NCI-H524 (cell line): ENCODE measurements around the gene ZNF557.
A peak's percentile ranks its signal among the peaks of the same experiment; 100 is the strongest.

Experiments
- DNase-seq, 2 experiments: peaks; one replicate each; lab custom pipeline; 2025; lab: John Stamatoyannopoulos, UW

Gene ZNF557

DNA sequence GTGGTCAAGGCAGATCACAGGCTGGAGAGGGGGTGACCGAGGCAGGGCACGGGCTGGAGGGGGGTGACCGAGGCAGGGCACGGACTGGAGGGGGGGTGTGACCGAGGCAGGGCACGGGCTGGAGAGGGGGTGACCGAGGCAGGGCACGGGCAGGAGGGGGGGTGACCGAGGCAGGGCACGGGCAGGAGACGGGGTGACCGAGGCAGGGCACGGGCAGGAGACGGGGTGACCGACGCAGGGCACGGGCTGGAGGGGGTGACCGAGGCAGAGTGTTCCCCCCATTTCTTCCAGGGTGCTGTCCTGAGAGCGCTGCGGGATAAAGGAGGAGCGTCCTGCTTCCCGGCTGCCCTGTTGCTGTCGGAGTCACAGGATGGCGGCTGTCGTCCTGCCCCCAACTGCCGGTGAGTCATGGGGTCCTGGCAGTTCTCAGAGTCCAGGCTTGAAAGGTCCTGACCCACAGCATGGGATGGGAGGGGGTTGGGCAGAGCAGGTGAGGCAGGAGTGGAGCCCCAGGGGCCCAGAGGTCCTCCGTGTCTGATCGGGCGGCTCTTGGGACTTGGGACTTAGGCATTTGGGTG is 5.3 kb downstream of the ZNF557 start:
- no peak for DNase-seq

DNA sequence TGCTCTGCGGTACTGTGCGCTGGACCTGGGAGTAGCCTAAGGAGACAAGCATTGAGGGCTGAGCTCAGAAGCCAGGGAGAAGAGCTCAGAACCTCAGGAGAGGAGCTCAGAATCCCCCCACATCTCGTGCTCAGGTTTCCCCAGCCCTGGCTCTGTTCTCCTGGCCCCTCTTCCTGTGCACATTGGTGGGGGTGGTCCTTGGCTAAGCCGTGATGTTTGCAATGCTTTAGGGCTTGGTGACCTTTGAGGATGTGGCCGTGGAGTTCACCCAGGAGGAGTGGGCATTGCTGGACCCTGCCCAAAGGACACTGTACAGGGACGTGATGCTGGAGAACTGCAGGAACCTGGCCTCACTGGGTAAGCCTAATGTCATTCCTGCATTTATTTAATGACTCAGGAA is 6.6 kb downstream of the ZNF557 start:
- DNase-seq, result no peak

DNA sequence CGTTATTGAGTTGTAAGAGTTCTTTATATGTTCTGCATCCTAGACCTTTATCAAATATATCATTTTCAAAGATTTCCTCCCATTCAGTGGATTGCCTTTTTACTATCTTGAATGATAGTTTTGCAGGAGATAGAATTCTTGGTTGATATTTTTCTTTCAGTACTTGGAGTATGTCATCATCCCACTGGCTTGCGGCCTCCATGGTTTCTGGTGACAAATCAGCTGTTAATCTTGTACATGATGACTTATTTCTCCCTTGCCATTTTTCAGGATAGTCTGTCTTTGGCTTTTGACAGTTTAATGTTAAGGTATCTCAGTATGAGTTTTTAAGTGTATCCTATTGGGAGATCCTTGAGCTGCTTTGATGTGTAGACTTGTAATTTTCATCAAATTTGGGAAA is 8.5 kb downstream of the ZNF557 start:
- DNase-seq, result no peak

DNA sequence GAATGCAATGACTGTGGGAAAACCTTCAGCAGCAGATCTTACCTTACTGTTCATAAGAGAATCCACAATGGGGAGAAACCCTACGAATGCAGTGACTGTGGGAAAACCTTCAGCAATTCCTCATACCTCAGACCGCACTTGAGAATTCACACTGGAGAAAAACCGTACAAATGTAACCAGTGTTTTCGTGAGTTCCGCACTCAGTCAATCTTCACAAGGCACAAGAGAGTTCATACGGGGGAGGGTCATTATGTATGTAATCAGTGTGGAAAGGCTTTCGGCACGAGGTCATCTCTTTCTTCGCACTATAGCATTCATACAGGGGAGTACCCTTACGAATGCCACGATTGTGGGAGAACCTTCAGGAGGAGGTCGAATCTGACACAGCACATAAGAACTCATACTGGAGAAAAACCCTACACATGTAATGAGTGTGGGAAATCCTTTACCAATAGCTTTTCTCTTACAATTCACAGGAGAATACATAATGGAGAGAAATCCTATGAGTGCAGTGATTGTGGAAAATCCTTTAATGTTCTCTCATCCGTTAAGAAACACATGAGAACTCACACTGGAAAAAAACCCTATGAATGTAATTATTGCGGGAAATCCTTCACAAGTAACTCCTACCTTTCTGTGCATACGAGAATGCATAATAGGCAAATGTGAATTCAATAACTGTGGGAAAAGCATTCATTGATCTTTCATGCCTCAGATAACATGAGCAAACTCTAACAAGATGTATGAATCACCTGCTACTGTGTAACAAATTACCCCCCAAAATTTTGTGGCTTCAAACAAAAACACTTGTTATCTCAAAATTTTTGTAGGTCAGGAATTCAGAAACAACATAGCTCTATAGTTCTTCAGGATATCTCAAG is 13.8 kb downstream of the ZNF557 start:
- no peak for DNase-seq

DNA sequence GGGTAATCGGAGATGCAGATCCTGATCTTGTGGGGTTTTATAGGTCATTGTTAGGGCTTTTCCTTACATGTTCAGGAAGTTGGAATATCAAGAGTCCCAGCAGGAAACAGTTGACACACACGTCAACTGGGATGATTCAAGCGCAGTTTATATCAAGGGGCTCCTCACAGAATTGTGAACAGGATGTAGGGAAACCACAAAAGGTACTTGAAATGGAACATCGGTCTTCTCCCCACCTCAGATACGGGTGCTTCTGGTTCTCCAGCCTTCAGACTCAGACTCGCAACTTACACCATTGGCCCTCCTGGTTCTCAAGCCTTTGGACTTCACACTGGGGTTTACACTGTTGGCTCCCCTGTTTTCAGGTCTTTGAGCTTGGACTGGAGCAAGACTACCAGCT is 19.5 kb downstream of the ZNF557 start:
- DNase-seq, result no peak

DNA sequence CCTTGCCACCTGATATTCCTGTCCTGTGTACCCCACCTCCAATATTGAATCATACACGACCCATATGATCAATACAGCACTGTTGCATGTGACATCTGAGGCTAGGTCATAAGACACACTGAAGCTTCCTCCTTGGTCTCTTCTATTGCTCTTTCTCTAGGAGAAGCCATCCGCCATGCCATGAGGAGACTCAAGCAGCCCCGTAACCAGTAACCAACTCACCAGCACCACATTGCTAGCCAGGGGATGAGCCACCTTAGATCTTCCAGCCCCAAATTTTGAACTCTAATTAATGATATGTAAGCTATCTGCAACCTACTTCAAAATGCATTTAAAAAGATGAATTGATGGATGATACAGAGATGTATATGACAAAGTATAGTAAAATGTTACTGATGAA is 28.6 kb downstream of the ZNF557 start:
- DNase-seq, result no peak

DNA sequence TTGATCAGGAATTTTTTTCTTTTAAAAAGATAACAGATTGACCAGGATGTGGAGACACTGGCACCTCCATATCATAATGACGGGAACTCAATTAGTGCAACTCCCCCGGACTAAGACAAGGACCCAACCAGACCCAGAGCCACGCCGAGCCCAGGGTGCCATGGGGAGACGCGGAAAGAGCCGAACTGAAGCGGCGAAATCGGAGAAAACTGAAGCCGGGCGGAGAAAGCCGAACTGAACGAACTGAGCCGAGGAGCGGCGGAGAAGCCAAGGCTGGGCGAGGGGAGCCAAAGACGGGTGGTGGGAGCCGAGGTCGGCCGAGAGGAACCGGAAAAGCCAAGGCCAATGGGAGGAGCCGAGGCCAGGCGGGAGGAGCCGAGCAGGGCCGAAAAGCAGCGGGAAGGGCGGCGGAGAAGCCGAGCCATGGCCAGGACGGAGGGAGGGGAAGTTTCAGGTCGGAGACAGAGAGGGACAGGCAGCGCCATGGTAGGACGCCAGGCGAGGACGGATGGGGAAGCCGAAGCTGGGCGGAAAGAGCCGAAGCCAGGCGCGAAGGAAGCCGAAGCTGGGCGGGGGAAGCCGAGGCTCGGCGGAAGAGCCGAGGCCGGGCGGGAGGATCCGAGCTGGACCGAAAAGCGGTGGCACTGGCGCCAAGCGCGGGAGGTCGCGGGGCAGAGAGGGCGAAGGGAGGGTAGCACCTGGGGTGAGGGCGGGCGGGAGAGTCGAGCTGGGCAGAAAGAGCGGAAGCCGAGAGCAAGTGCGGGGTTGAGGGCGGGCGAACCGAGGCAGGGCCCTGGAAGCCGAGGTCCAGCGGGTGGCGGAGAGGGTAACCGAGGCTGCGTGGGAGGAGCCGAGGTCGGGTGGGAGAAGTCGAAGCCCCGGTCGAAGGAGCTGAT is 29.4 kb downstream of the ZNF557 start:
- DNase-seq, result peak; percentile 70 to 94

DNA sequence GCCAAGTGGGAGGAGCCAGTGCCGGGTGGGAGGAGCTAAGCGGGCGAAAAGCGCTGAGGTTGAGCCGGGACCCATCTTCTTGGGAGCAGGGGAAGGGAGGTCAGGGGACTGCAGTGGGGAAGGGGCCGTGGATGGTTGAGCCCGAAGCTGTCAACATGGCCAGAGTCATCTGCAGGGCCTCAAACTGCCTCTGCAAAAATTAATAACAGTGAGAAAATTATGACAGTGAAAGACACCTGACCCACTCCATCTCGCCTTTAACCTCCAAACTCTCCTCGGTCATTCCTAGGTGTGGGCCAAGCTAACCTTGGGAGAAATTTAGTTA is 30.1 kb downstream of the ZNF557 start:
- no peak for DNase-seq

DNA sequence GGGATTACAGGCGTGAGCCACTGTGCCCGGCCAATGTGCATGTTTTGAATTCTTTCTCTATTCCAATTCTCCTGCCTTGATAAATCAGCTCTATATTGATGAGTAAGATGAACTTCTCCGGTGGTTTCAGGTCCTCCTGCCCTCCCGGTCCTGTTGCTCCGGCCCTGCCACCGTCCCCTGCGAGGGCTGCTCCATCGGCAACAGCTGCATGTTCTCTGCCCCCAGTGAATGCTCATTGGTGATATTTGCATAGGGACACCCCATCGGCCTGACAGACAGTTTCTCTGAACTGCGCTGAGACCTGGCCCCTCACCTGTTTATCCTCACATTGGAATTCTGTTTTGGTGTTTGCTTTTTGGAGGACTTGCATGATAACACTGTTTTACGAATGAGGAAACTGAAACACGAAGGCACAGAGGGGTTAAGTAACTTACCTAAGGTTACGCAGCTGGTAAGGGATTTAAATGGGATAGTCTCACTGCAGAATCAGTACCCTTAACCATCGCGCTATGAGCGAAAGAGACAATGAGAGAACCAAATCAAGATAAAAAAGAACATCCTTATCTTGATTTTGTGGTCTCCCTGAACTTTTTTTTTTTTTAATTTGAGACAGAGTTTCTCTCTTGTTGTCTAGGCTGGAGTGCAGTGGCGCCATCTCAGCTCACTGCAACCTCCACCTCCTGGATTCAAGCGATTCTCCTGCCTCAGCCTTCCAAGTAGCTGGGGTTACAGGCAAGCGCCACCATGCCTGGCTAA is 32.2 kb downstream of the ZNF557 start:
- no peak for DNase-seq

DNA sequence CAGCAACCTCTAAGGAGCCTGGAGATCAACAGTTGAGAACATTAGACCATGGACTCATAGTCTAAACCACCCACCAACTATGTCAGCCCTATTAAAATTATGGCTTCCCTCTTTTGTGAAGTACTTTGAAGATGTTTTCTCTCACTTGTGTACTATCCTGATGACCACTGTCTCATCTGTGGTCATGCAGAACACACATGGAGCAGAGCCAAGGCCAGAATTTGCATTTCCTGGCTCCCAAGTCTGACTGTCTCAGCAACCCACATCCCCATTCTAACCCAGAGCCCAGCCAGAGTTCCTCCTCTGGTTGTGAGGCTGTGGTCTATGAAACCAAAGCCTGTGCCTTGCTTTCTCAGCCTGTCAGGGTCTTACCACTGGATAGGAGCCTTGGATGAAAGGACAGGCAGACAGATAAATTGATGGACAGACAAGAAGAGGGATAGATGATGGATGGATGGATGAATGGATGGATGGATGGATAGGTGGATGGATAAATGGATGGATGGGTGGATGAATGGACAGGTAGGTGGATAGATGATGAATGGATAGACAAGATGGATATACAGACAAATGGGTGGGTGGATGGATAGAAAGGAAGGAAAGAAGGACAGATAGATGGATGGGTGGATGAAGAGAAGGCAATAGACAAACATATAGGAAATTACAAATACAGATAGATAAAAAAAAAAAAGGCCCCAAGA is 35.4 kb downstream of the ZNF557 start:
- DNase-seq, result no peak

DNA sequence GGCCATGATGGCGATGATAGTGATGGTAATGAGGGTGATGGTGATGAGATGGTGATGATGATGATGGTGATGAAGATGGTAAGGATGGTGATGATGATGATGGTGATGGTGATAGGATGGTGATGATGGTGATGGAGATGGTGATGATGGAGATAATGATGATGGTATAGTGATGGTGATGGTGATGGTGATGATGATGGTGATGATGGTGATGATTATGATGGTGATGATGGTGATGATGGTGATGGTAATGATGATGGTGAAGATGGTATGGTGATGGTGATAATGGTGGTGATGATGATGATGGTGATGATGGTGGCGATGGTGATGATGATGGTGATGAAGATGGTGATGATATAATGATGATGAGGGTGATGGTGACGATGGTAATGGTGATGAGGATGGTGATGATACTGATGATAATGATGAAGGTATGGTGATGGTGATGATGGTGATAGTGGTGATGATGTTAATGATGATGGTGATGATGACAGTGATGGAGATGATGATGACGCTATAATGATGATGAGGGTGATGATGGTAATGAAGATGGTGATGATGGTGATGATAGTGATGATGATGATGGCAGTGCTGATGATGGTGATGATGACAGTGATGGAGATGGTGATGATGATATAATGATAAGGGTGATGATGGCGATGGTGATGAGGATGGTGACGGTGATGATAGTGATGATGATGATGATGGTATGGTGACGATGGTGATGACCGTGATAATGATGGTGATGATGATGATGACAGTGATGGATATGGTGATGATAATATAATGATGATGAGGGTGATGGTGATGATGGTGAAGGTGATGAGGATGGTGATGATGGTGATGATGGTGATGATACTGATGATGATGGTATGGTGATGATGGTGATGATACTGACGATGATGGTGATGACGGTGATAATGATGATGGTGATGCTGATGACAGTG is 37.5 kb downstream of the ZNF557 start:
- DNase-seq, result no peak

DNA sequence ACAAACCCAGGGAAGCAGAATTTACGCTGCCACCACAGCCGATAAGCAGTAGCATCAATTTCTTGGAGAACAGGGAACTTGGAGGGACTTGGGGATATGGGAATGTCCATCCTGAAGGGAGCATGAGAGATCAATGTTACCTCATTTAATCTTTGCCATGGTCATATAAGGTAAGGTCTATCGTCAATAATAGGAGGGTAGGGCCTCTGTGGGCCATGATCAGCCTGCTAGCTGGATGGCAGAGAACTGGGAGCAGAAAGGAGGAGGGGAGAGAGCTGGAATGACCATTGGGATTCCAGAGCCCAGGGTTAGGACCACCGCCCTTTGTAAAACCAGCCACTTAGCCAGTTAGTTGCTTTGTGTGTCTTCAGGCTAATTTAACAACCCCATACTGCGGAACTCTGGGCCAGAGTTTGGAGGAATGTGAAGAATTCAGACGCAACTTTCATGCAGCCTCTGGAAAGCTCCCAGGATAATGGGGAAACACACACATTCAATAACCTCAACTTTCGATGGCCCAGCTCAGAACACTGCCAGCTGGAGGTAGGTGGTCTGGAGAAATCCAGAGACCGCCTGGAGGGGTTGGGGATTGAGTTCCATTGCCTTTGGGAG is 40.3 kb downstream of the ZNF557 start:
- DNase-seq, result no peak

DNA sequence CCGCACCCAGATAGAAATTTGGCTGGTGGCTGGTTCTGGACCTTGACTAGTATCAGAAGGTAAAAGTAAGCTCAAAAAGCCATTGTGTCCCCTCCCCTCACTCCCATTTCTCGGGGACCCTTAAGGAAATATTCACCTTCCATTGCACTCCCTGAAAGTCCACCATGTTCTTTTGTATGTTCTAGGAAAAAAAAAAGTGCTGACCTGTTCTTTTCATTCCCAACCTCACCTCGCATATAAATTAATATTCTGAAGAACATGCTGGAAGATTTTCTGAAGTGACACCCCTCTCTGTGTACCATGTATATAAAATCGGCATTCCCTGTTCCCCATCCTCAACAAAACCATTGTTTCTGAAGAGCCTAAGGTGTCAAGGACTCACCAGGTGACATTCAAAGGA is 43.2 kb downstream of the ZNF557 start:
- no peak for DNase-seq

DNA sequence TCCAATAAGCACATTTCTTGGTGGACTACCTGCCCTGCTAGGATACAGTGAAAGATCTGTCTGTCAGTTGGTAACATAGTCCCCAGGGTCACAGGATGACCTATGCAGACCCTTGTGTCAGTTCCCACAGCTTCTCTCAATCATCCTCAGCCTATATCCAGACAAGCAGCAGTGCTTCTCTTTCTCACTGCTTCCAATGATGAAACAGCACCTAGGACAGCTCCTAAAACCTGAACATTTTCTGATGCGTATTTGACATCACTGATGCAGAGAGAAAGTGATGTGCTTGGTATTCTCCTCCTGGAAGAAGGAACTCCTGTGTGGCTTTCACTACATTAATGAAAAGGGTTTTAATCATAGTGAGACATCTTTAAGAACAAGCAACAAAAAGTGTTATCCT is 43.7 kb downstream of the ZNF557 start:
- DNase-seq, result no peak

DNA sequence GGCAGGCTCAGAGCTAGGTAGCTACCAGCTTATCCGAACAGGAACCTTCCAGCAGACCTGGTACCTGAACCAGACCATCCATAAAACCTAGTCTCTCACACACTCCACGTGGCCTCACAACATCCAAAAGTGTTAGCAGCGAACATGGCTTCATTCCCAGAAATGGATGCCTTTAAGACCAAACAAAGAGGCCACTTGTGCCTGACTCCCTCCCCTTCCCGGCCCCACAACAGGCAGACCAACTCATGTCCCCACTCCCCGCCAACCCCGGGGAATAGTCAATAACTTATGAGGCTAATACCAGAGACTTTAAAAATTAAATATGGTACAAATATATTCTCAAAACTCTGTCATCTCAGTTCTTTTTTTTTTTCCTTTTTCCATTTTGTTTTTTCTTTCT is 46.2 kb downstream of the ZNF557 start:
- no peak for DNase-seq

DNA sequence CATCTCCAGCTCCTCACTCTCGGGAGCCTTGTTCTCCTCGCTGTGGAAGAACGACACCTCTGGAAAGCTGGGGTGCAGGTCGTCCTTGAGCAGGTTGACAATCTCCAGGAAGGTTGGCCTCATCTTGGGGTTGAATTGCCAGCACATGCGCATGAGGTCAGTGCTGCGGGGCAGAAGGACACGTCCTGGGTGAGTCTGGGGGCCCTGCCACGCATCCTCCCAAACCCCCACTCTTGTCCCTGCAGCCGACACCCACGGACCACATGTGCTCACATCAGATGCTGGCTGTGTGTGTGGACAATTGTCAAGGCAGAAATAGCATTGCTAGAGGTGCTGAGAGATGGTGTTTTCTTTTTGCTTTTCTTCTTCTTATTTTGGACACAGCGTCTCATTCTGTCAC is 47.7 kb downstream of the ZNF557 start:
- DNase-seq, result no peak

DNA sequence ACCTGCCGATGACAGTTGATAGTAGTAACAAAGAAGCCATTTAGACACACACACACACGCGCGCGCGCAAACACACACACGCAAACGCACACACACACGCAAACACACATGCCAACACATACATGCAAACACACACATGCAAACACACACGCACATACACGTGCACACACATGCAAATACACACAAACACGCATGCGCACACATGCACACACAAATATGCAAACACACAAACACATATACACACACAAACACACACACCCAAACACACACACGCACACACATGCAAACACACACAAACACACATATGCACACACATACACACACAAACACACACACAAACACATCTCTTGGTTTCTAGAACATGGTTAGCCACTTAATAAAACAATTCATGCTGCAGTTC is 50.1 kb downstream of the ZNF557 start:
- no peak for DNase-seq

DNA sequence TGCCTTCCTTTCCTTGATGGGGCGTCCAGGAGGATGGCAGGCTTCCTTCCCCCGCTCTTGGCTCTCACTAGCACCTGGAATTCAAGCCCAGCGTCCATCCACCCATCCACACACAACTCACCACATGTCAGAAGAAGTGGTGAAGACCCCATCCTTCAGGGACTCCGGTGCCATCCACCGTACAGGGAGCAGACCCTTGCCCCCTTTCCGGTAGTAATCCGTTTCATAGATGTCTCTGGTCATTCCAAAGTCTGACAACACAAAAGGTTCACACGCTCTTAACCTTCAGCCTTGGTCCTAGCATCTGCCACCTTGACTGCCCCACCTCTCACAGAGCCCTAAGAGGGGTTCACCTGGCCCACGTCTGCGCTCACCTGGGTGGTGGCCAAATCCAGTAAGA is 51.0 kb downstream of the ZNF557 start:
- DNase-seq, result no peak

DNA sequence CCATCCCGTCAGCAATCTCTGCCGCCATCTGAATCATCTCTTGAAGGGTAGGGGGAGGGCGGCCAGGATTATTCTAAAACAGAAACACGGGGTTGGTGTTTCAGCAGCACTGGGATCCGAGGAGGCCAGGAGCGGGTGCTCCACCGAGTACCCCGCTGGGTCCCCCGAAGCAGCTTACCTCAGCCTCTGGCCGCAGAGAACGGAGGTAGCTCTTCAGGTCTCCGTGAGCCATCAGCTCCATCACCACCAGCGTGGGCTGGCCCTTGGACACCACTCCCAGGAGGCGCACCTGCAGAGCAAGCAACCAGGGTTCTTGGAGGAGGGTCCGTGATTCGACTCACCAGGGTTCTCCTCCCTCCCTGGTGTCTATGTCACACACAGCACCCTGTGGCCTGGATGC is 53.2 kb downstream of the ZNF557 start:
- DNase-seq, result no peak

DNA sequence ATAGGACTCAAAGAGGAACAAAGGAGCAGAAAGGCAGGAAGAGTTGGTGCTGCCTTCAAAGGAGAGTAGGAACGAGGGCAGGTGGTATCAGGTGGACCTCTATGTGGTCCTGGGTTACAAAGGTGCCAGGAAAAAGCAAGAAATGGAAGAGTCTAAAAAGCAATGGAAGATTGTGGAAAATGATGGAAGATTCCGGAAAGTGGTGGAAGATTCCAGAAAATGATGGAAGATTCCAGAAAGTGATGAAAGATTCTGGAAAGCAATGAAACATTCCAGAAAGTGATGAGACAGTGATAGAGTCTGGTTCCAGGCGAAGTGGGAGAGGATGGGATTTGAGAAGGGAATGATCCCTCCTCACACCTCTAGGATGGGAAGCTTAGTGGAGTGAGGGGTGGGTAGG is 55.3 kb downstream of the ZNF557 start:
- DNase-seq, result no peak
